Endodermal cell (in vitro differentiated cells): ENCODE measurements around the gene SRPX2. TPM values are rescaled to one million over a fixed set of nuclear protein-coding genes. Genes with fewer than 3 reads are reported as not detected.

ENCODE experiments used
- DNase-seq: peaks from one replicate; pipeline ENCODE4 v3.0.0-alpha.2; 2017
- H3K27ac ChIP-seq: 2 replicates; pipeline ENCODE4 v1.5.1; 2013; ENCODE audit warnings: mild to moderate bottlenecking, low read depth, low read length, moderate library complexity
- H3K27me3 ChIP-seq: 2 replicates; pipeline ENCODE4 v1.6.1; 2013; ENCODE audit warnings: mild to moderate bottlenecking, low read length, moderate library complexity; ENCODE audit not compliant: insufficient read depth, control insufficient read depth, poor library complexity, severe bottlenecking
- H3K36me3 ChIP-seq: 2 replicates; pipeline ENCODE4 v1.7.0; 2013; ENCODE audit warnings: mild to moderate bottlenecking, low read length, moderate library complexity; ENCODE audit not compliant: control insufficient read depth, insufficient read depth
- H3K4me1 ChIP-seq: one replicate; pipeline ENCODE4 v1.7.0; 2013; ENCODE audit warnings: low read length; ENCODE audit not compliant: control insufficient read depth, insufficient read depth
- H3K4me3 ChIP-seq: 2 replicates; pipeline ENCODE4 v1.5.1; 2013; ENCODE audit warnings: mild to moderate bottlenecking, low read length, moderate library complexity
- H3K9ac ChIP-seq: 2 replicates; pipeline ENCODE4 v1.6.1; 2013; ENCODE audit warnings: mild to moderate bottlenecking, low read length, moderate library complexity; ENCODE audit not compliant: poor library complexity, severe bottlenecking; ENCODE audit errors: extremely low read depth
- H3K9me3 ChIP-seq: 2 replicates; pipeline ENCODE4 v1.6.1; 2013; ENCODE audit warnings: mild to moderate bottlenecking, low read length, moderate library complexity; ENCODE audit not compliant: control insufficient read depth
- H3K27ac Mint-ChIP-seq: 2 replicates; pipeline ENCODE4 v1.8.0; 2020; ENCODE audit warnings: mixed read lengths
- H3K27me3 Mint-ChIP-seq: 2 replicates; pipeline ENCODE4 v1.8.0; 2021; ENCODE audit warnings: mild to moderate bottlenecking, mixed read lengths; ENCODE audit not compliant: insufficient read depth
- H3K36me3 Mint-ChIP-seq: 2 replicates; pipeline ENCODE4 v1.8.0; 2020; ENCODE audit warnings: low read depth, mixed read lengths
- H3K4me1 Mint-ChIP-seq: 2 replicates; pipeline ENCODE4 v1.8.0; 2020; ENCODE audit warnings: mixed read lengths
- H3K4me3 Mint-ChIP-seq: 2 replicates; pipeline ENCODE4 v1.8.0; 2020; ENCODE audit warnings: mild to moderate bottlenecking, moderate library complexity, mixed read lengths
- H3K9me3 Mint-ChIP-seq: 2 replicates; pipeline ENCODE4 v1.8.0; 2020; ENCODE audit warnings: mild to moderate bottlenecking, mixed read lengths
- CTCF ChIP-seq: fragments of 200-600 bp; sonication (generic); conservative IDR thresholded peaks from 2 replicates; pipeline ENCODE4 v1.5.0; 2021; ENCODE audit warnings: antibody characterized with exemption, mild to moderate bottlenecking
- WGBS, 2 experiments: methylation state at CpG; one replicate each; pipeline versions ENCODE4 v1.1.5 to v1.1.7; 2013; ENCODE audit warnings: missing lambda C conversion rate in 2 of 2, mixed read lengths in 1 of 2; ENCODE audit not compliant: insufficient coverage in 1 of 2, insufficient read length in 1 of 2; 5-methylcytosine and 5-hydroxymethylcytosine counted together
- total RNA-seq, 2 donors: library from RNA; stranded (reverse); fragmentation: NEBNext Ultra II Directional in 1 of 2; extraction: Animal tissue kit (Norgen Biotek cat#: 25700) in 1 of 2; gene quantifications; 2 replicates in 1 of 2; 3 replicates in 1 of 2; pipeline ENCODE4 v1.2.1, GENCODE V29; 2021

Gene SRPX2
- total RNA-seq, 2 donors from 2014 or later: 0.44 TPM; not detected in 1

- Histone ChIP-seq H3K4me3 (no peak overlapping the region), H3K27ac (no peak overlapping the region), H3K9ac (no peak overlapping the region), H3K27me3 (no peaks in the 10 kb centered on the region), H3K4me1 (no peaks in the 10 kb centered on the region), H3K9me3 (no peaks in the 10 kb centered on the region), H3K36me3 (no peaks in the 10 kb centered on the region)
- Mint-ChIP-seq H3K4me3 (no peak overlapping the region), H3K36me3 (no peaks in the 10 kb centered on the region), H3K27me3 (no peaks in the 10 kb centered on the region), H3K9me3 (peaks cover 6% of the 10 kb centered on the region), H3K4me1 (peaks cover 7% of the 10 kb centered on the region), H3K27ac (no peak overlapping the region)
- WGBS, 2 experiments: 13% methylated on average over 1 of the region's 1 CpG; no CpG with 5 or more reads in 1 of the 2 experiments
- DNase-seq: no peak
- peak; percentile 38 for TF ChIP-seq CTCF
These were observed 34.4 kb upstream of the SRPX2 start for GRCh38 chrX:100609591-100609990.

- WGBS, 2 experiments: 63% methylated on average over 2 of the region's 5 CpGs; no CpG with 5 or more reads in 1 of the 2 experiments
- no peaks in the 10 kb centered on the region for H3K9me3 ChIP-seq
- peaks cover 10% of the 10 kb centered on the region for H3K9me3 Mint-ChIP-seq
- H3K27me3 Mint-ChIP-seq: no peaks in the 10 kb centered on the region
- no peaks in the 10 kb centered on the region for H3K36me3 ChIP-seq
- H3K27me3 ChIP-seq: no peaks in the 10 kb centered on the region
- H3K36me3 Mint-ChIP-seq: no peaks in the 10 kb centered on the region
- no peak for DNase-seq
- H3K4me3 Mint-ChIP-seq: no peak overlapping the region
- H3K27ac Mint-ChIP-seq: no peak overlapping the region
- no peak overlapping the region for H3K27ac ChIP-seq
- no peak for TF ChIP-seq CTCF
- H3K4me3 ChIP-seq: no peak overlapping the region
- no peaks in the 10 kb centered on the region for H3K4me1 ChIP-seq
- H3K9ac ChIP-seq: no peak overlapping the region
- H3K4me1 Mint-ChIP-seq: peaks cover 10% of the 10 kb centered on the region
These were observed 32.0 kb upstream of the SRPX2 start for GRCh38 chrX:100611951-100612350.

- Histone ChIP-seq H3K9ac (no peak overlapping the region), H3K4me1 (no peaks in the 10 kb centered on the region), H3K27me3 (no peaks in the 10 kb centered on the region), H3K36me3 (no peaks in the 10 kb centered on the region), H3K9me3 (no peaks in the 10 kb centered on the region), H3K27ac (no peak overlapping the region), H3K4me3 (no peak overlapping the region)
- DNase-seq: peak; percentile 51
- Mint-ChIP-seq H3K36me3 (no peaks in the 10 kb centered on the region), H3K4me3 (no peak overlapping the region), H3K9me3 (peaks cover 24% of the 10 kb centered on the region), H3K27ac (peak overlapping the region; percentile 76), H3K4me1 (peaks cover 3% of the 10 kb centered on the region), H3K27me3 (no peaks in the 10 kb centered on the region)
- WGBS, 2 experiments: 13 to 56% methylated on average over 1 to 3 of the region's 3 CpGs
- peak; percentile 81 for TF ChIP-seq CTCF
These were observed 29.0 kb upstream of the SRPX2 start for GRCh38 chrX:100615005-100615404.
